Ishikawa (cell line): ENCODE results near the gene DUSP23.

Experiments
- CREB1 ChIP-seq: IDR thresholded peaks from 2 replicates; pipeline ENCODE4 v1.6.1; 2012; ENCODE audit warnings: low read depth
- EP300 ChIP-seq: IDR thresholded peaks from 2 replicates; pipeline ENCODE4 v1.6.1; 2012; ENCODE audit warnings: borderline replicate concordance
- TAF1 ChIP-seq: IDR thresholded peaks from 2 replicates; pipeline ENCODE4 v1.6.1; 2012; ENCODE audit warnings: low read depth, mild to moderate bottlenecking
- TCF12 ChIP-seq: IDR thresholded peaks from 2 replicates; pipeline ENCODE4 v1.6.1; 2012; ENCODE audit warnings: low read depth
- TEAD4 ChIP-seq: IDR thresholded peaks from 2 replicates; pipeline ENCODE4 v1.6.1; 2012
- USF1 ChIP-seq: IDR thresholded peaks from 2 replicates; pipeline ENCODE4 v1.6.1; 2012
- YY1 ChIP-seq: IDR thresholded peaks from 2 replicates; pipeline ENCODE4 v1.6.1; 2012; ENCODE audit warnings: low read depth
- TF ChIP-seq, protein P1 (sequence below): IDR thresholded peaks from 2 replicates; pipeline ENCODE4 v1.6.1; 2012; ENCODE audit warnings: low read depth, mild to moderate bottlenecking
- TF ChIP-seq, protein P2 (sequence below): IDR thresholded peaks from 2 replicates; pipeline ENCODE4 v1.6.1; 2012

- TF ChIP-seq EP300 (no peak), TAF1 (no peak), USF1 (no peak), YY1 (no peak), TEAD4 (no peak), TCF12 (no peak), CREB1 (no peak)
- TF ChIP-seq, protein P1, sequence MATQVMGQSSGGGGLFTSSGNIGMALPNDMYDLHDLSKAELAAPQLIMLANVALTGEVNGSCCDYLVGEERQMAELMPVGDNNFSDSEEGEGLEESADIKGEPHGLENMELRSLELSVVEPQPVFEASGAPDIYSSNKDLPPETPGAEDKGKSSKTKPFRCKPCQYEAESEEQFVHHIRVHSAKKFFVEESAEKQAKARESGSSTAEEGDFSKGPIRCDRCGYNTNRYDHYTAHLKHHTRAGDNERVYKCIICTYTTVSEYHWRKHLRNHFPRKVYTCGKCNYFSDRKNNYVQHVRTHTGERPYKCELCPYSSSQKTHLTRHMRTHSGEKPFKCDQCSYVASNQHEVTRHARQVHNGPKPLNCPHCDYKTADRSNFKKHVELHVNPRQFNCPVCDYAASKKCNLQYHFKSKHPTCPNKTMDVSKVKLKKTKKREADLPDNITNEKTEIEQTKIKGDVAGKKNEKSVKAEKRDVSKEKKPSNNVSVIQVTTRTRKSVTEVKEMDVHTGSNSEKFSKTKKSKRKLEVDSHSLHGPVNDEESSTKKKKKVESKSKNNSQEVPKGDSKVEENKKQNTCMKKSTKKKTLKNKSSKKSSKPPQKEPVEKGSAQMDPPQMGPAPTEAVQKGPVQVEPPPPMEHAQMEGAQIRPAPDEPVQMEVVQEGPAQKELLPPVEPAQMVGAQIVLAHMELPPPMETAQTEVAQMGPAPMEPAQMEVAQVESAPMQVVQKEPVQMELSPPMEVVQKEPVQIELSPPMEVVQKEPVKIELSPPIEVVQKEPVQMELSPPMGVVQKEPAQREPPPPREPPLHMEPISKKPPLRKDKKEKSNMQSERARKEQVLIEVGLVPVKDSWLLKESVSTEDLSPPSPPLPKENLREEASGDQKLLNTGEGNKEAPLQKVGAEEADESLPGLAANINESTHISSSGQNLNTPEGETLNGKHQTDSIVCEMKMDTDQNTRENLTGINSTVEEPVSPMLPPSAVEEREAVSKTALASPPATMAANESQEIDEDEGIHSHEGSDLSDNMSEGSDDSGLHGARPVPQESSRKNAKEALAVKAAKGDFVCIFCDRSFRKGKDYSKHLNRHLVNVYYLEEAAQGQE: no peak
- TF ChIP-seq, protein P2, sequence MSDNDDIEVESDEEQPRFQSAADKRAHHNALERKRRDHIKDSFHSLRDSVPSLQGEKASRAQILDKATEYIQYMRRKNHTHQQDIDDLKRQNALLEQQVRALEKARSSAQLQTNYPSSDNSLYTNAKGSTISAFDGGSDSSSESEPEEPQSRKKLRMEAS: no peak
Measured at GRCh38 chr1:159746666-159747065, 34.1 kb upstream of the DUSP23 start.
